ACC112 (cell line): ENCODE measurements around the gene CALHM6.

Source experiments
- H2AFZ ChIP-seq: fragments of 200-600 bp; sonication (generic); one replicate; pipeline ENCODE4 v1.6.0; 2017; ENCODE audit warnings: antibody characterized with exemption, low read length; ENCODE audit not compliant: unreplicated experiment
- H3K27ac ChIP-seq: fragments of 200-600 bp; sonication (generic); 2 replicates; pipeline ENCODE4 v1.5.1; 2014; ENCODE audit warnings: low read depth, mild to moderate bottlenecking, antibody characterized with exemption, low read length, moderate library complexity
- H3K27me3 ChIP-seq: fragments of 200-600 bp; sonication (generic); 2 replicates; pipeline ENCODE4 v1.6.1; 2014; ENCODE audit warnings: mild to moderate bottlenecking, antibody characterized with exemption, low read length, moderate library complexity, mixed read lengths; ENCODE audit not compliant: insufficient read depth
- H3K36me3 ChIP-seq: fragments of 200-600 bp; sonication (generic); 2 replicates; pipeline ENCODE4 v1.6.1; 2016; ENCODE audit warnings: mild to moderate bottlenecking, antibody characterized with exemption, low read length, moderate library complexity, mixed read lengths; ENCODE audit not compliant: insufficient read depth
- H3K4me1 ChIP-seq: fragments of 200-600 bp; sonication (generic); one replicate; pipeline ENCODE4 v1.6.1; 2016; ENCODE audit warnings: low read length, mixed read lengths; ENCODE audit not compliant: insufficient read depth, unreplicated experiment, control insufficient read depth
- H3K4me3 ChIP-seq: fragments of 200-600 bp; sonication (generic); 2 replicates; pipeline ENCODE4 v1.5.1; 2014; ENCODE audit warnings: mild to moderate bottlenecking, low read depth, low read length
- H3K79me2 ChIP-seq: fragments of 200-600 bp; sonication (generic); one replicate; pipeline ENCODE4 v1.6.0; 2016; ENCODE audit warnings: low read length; ENCODE audit not compliant: control insufficient read depth, unreplicated experiment, insufficient read depth

The CALHM6 gene

GRCh38 chr6:116461331-116461931 is at the start of gene CALHM6:
TSS of gene CALHM6 (plus strand) at chr6:116461375. CDS start at chr6:116461930, 555 bp downstream.
- H3K4me3 ChIP-seq: peak within 1 kb of the TSS; percentile 84

DNA sequence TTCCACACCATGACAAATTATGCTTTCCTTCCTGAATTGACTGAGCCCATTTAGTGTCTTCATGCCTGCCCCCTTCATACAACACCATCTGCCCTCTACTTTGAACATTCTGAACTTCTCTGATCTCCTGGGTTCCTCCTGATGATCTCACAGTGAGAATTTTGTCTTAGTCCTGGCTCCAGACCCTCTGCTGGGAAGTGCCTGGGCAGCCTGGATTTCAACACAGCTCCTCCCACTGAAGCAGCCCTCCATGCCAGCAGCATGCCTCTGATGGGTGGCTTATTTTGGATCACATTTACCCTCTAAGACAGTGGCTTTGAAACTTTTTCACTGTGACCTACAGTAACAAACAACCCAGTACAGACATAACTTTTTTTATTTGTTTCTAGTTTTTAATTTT is 48.9 kb upstream of the CALHM6 start:
- Histone ChIP-seq H2AFZ (no peak overlapping the region), H3K27me3 (no peaks in the 10 kb centered on the region), H3K4me1 (peaks cover 22% of the 10 kb centered on the region), H3K4me3 (no peak overlapping the region), H3K79me2 (peaks cover 31% of the 10 kb centered on the region), H3K36me3 (no peaks in the 10 kb centered on the region), H3K27ac (peak overlapping the region; percentile 36)

More at GRCh38 chr6:116461331-116461931, at the start of gene CALHM6:
- Histone ChIP-seq H3K36me3 (no peaks in the 10 kb centered on the region), H3K4me1 (peaks cover 17% of the 10 kb centered on the region), H2AFZ (peak within 1 kb of the TSS; percentile 93), H3K27ac (no peak within 1 kb of the TSS), H3K79me2 (no peaks in the 10 kb centered on the region), H3K27me3 (no peaks in the 10 kb centered on the region)

GRCh38 chr6:116413357-116413756 is 47.8 kb upstream of the CALHM6 start:
- Histone ChIP-seq H3K36me3 (no peaks in the 10 kb centered on the region), H3K4me3 (no peak overlapping the region), H3K27me3 (no peaks in the 10 kb centered on the region), H3K27ac (no peak overlapping the region), H2AFZ (no peak overlapping the region), H3K79me2 (peaks cover 27% of the 10 kb centered on the region), H3K4me1 (peaks cover 22% of the 10 kb centered on the region)

- no peak overlapping the region for H3K27ac ChIP-seq
- no peak overlapping the region for H2AFZ ChIP-seq
- peaks cover 11% of the 10 kb centered on the region for H3K4me1 ChIP-seq
- H3K36me3 ChIP-seq: no peaks in the 10 kb centered on the region
- H3K4me3 ChIP-seq: no peak overlapping the region
- peaks cover 25% of the 10 kb centered on the region for H3K79me2 ChIP-seq
- no peaks in the 10 kb centered on the region for H3K27me3 ChIP-seq
Measured at GRCh38 chr6:116417661-116418060, 43.5 kb upstream of the CALHM6 start.

GRCh38 chr6:116419069-116419786 is 41.9 kb upstream of the CALHM6 start:
- Histone ChIP-seq H3K36me3 (no peaks in the 10 kb centered on the region), H3K79me2 (peaks cover 27% of the 10 kb centered on the region), H3K27ac (peak overlapping the region; percentile 70), H3K27me3 (no peaks in the 10 kb centered on the region), H3K4me3 (no peak overlapping the region), H2AFZ (no peak overlapping the region), H3K4me1 (peaks cover 18% of the 10 kb centered on the region)

- Histone ChIP-seq H3K36me3 (no peaks in the 10 kb centered on the region), H3K4me1 (peaks cover 21% of the 10 kb centered on the region), H2AFZ (no peak overlapping the region), H3K79me2 (peaks cover 30% of the 10 kb centered on the region), H3K27me3 (no peaks in the 10 kb centered on the region), H3K27ac (no peak overlapping the region), H3K4me3 (no peak overlapping the region)
Measured at GRCh38 chr6:116420341-116420740, 40.8 kb upstream of the CALHM6 start.

DNA sequence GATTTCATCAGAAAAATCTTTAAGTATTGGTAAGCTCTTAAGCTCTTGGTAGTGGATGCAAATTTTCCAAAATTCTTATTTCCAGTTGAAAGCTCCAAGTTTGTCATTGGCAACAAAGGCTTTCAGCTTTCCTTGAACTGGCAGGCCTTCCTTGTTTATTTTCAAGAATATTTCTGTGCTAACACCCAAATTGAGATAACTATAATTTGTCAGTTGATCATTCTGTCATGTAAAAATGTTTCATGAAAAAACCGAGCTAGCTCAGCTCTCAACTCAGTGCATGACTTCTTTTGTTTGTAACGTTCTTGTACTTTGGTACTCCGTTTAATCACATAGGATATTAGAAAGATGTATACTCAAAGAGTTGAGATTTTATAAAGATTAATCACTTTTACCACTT is 38.9 kb upstream of the CALHM6 start:
- Histone ChIP-seq H2AFZ (no peak overlapping the region), H3K4me3 (no peak overlapping the region), H3K79me2 (peaks cover 29% of the 10 kb centered on the region), H3K27ac (no peak overlapping the region), H3K36me3 (peaks cover 7% of the 10 kb centered on the region), H3K27me3 (no peaks in the 10 kb centered on the region), H3K4me1 (peaks cover 21% of the 10 kb centered on the region)

DNA sequence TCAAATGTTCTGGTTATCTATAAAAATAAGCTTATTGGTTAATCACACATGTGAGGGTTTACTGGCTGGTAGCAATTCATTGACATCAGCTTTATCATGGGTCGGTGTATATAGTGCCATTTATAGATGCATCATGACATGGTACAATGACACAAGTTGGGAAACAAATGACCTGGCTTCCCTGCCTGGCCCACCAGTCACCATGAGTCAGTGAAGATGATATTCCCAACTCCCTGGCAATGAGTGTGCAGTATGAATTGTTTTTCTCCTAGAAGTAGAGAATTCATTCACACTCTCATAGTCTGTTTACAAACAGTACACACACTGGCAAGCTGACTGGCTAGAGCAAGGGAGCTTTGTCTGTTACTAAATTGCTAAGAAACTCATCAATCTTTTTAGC is 37.2 kb upstream of the CALHM6 start:
- peaks cover 22% of the 10 kb centered on the region for H3K79me2 ChIP-seq
- no peak overlapping the region for H2AFZ ChIP-seq
- H3K4me1 ChIP-seq: peaks cover 18% of the 10 kb centered on the region
- H3K27ac ChIP-seq: peak overlapping the region; percentile 63
- H3K27me3 ChIP-seq: no peaks in the 10 kb centered on the region
- no peak overlapping the region for H3K4me3 ChIP-seq
- H3K36me3 ChIP-seq: peaks cover 12% of the 10 kb centered on the region

- Histone ChIP-seq H3K27ac (no peak overlapping the region), H3K79me2 (peaks cover 15% of the 10 kb centered on the region), H2AFZ (no peak overlapping the region), H3K36me3 (peaks cover 17% of the 10 kb centered on the region), H3K27me3 (no peaks in the 10 kb centered on the region), H3K4me3 (no peak overlapping the region), H3K4me1 (peaks cover 13% of the 10 kb centered on the region)
Measured at GRCh38 chr6:116426551-116426950, 34.6 kb upstream of the CALHM6 start.

GRCh38 chr6:116429111-116429510 is 32.1 kb upstream of the CALHM6 start:
- no peaks in the 10 kb centered on the region for H3K27me3 ChIP-seq
- peaks cover 23% of the 10 kb centered on the region for H3K36me3 ChIP-seq
- no peak overlapping the region for H3K4me3 ChIP-seq
- no peak overlapping the region for H2AFZ ChIP-seq
- H3K79me2 ChIP-seq: peaks cover 12% of the 10 kb centered on the region
- H3K27ac ChIP-seq: no peak overlapping the region
- peaks cover 4% of the 10 kb centered on the region for H3K4me1 ChIP-seq

DNA sequence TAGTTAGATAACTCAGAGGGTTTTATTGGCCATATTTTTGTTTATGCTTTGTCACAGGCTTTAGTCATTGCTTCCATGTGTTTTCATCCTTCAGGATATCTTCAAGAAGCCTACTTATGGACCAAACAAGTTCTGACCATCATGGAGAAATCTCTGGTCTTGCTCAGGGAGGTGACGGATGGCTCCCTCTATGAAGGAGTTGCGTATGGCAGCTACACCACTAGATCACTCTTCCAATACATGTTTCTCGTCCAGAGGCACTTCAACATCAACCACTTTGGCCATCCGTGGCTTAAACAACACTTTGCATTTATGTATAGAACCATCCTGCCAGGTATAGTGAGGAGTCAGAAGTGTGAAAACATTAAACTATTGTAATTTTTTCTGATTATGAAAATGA is 30.3 kb upstream of the CALHM6 start:
- Histone ChIP-seq H3K4me1 (no peaks in the 10 kb centered on the region), H3K4me3 (no peak overlapping the region), H3K36me3 (peaks cover 31% of the 10 kb centered on the region), H3K27me3 (no peaks in the 10 kb centered on the region), H3K79me2 (peaks cover 4% of the 10 kb centered on the region), H3K27ac (no peak overlapping the region), H2AFZ (no peak overlapping the region)
